BE2C (cell line): Measurements from ENCODE around the gene SPPL3.

Source experiments
- DNase-seq: peaks from one replicate; pipeline ENCODE4 v3.0.0-alpha.2; 2020
- H3K27me3 ChIP-seq: fragments of 250-450 bp; sonication (Bioruptor Pico); 2 replicates; pipeline ENCODE4 v1.5.1; 2020; ENCODE audit warnings: mild to moderate bottlenecking
- H3K36me3 ChIP-seq: fragments of 250-450 bp; sonication (Bioruptor Pico); 2 replicates; pipeline ENCODE4 v1.5.1; 2020; ENCODE audit warnings: mild to moderate bottlenecking
- H3K4me1 ChIP-seq: fragments of 250-450 bp; sonication (Bioruptor Pico); 2 replicates; pipeline ENCODE4 v1.5.1; 2020
- H3K4me3 ChIP-seq: 2 replicates; pipeline ENCODE4 v1.5.1; 2011; ENCODE audit warnings: low read depth, low read length
- H3K9me3 ChIP-seq: fragments of 250-450 bp; sonication (Bioruptor Pico); 2 replicates; pipeline ENCODE4 v1.5.1; 2020
- TF ChIP-seq, protein P1 (sequence below): IDR thresholded peaks from 2 replicates; pipeline ENCODE4 v1.5.1; 2012; ENCODE audit warnings: mild to moderate bottlenecking, low read depth, low read length

The SPPL3 gene

DNA sequence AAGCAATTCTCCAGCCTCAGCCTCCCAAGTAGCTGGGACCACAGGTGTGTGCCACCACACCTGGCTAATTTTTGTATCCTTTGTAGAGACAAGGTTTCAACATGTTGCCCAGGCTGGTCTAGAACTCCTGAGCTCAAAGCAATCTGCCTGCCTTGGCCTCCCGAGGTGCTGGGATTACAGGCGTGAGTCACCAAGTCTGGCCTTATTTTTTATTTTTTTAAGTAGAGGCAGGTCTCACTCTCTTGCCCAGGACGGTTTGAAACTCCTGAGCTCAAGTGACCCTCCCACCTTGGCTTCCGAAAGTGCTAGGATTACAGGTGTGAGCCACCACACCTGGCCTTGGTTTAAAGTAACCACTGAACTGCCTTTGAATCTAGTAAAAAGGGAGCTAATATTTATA, 56.8 kb downstream of the SPPL3 start:
- no peaks in the 10 kb centered on the region for H3K27me3 ChIP-seq
- TF ChIP-seq, protein P1, sequence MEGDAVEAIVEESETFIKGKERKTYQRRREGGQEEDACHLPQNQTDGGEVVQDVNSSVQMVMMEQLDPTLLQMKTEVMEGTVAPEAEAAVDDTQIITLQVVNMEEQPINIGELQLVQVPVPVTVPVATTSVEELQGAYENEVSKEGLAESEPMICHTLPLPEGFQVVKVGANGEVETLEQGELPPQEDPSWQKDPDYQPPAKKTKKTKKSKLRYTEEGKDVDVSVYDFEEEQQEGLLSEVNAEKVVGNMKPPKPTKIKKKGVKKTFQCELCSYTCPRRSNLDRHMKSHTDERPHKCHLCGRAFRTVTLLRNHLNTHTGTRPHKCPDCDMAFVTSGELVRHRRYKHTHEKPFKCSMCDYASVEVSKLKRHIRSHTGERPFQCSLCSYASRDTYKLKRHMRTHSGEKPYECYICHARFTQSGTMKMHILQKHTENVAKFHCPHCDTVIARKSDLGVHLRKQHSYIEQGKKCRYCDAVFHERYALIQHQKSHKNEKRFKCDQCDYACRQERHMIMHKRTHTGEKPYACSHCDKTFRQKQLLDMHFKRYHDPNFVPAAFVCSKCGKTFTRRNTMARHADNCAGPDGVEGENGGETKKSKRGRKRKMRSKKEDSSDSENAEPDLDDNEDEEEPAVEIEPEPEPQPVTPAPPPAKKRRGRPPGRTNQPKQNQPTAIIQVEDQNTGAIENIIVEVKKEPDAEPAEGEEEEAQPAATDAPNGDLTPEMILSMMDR: no peak
- no peak for DNase-seq
- no peaks in the 10 kb centered on the region for H3K9me3 ChIP-seq
- H3K4me3 ChIP-seq: no peak overlapping the region
- H3K4me1 ChIP-seq: peaks cover 3% of the 10 kb centered on the region; the same call in 1 of the 2 replicates
- no peaks in the 10 kb centered on the region for H3K36me3 ChIP-seq

DNA sequence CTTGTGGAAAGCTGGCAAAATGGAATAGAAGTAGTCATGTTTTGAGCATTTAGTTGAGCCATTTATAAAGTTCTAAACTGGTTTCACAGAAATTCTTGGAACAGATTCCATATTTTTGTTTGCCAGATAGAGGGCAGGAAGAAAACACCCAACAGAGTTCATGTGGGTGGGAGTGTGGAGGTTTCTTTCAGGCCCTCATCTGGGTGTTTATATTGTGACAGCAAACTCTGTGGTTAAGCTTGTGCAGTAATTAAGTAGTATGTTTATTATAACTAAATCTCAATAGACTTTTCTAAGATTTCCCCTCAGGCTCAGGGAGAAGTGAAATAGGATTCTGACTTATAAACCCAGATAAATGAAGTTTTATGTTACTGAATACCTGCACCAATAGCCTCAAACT, 57.4 kb downstream of the SPPL3 start:
- DNase-seq: no peak
- Histone ChIP-seq H3K4me1 (peaks cover 3% of the 10 kb centered on the region; the same call in 1 of the 2 replicates), H3K27me3 (no peaks in the 10 kb centered on the region), H3K36me3 (no peaks in the 10 kb centered on the region), H3K9me3 (no peaks in the 10 kb centered on the region), H3K4me3 (no peak overlapping the region)
- TF ChIP-seq, protein P1: no peak

DNA sequence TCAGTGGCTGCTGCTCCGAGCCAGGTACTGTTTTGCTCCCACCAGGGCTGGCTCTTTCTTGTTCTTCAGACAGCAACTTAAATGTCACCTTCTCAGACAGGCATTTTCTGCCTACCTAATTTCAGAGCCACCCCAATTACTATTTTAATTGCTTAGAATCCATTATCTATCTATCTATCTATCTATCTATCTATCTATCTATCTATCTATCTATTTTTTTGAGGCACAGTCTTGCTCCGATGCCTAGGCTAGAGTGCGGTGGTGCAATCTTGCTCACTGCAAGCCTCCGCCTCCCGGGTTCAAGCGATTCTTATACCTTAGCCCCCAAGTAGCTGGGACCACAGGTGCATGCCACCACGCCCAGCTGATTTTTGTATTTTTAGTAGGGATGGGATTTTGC, 58.5 kb downstream of the SPPL3 start:
- DNase-seq: no peak
- TF ChIP-seq, protein P1: no peak
- peaks cover 3% of the 10 kb centered on the region for H3K4me1 ChIP-seq
- no peaks in the 10 kb centered on the region for H3K9me3 ChIP-seq
- no peaks in the 10 kb centered on the region for H3K27me3 ChIP-seq
- H3K4me3 ChIP-seq: no peak overlapping the region
- H3K36me3 ChIP-seq: no peaks in the 10 kb centered on the region

DNA sequence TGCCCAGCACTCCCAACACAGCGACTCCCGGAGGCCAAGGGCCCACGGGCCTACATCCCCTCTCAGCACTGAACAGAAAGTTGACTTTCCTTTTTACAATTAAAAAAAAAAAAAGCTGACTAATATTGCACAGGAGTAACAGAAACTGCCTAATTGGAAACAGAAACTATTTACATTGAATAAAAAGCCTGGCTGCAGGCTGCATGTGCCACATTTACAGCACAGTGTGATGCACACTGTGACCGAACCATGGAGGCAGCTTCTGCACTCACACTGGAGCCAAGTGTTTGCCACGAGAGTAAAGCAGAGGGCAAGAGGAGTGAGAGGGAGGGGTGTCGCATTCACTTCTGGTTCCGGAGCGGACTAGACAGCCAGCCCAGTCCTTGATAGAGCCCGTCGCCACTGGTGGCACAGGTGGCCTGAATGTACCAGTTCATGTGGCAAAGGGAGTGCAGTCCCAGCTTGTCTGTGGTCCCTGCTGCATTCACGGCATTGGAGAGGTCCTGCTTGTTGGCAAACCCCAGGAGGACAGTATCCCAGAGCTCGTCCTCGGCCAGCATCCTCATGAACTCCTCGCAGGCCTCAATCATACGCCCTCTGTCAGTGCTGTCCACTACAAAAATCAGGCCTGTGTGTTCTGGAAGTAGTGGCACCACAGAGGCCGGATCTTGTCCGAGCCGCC, 59.2 kb downstream of the SPPL3 start:
- no peaks in the 10 kb centered on the region for H3K9me3 ChIP-seq
- TF ChIP-seq, protein P1: no peak
- no peak for DNase-seq
- H3K27me3 ChIP-seq: no peaks in the 10 kb centered on the region
- H3K4me1 ChIP-seq: peaks cover 3% of the 10 kb centered on the region
- H3K36me3 ChIP-seq: no peaks in the 10 kb centered on the region
- H3K4me3 ChIP-seq: no peak overlapping the region

DNA sequence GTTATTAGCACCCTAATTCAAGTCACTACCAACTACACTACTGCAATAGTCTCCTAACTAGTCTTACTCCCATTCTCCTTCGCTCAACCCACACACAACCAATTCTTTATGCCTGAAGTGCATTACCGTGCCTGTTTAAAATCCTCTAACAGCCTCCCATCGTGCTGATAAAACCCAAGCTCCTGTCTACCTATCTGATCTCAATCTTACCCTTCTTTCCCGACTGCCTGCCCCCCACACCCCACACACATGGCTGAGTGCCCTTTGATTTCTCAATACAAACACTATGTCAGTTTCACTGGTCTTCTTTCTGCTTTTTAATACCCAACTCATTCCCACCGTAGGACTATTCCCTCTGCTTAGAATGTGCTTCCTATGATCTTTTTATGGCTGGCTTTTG, 59.9 kb downstream of the SPPL3 start:
- no peak overlapping the region for H3K4me3 ChIP-seq
- no peaks in the 10 kb centered on the region for H3K27me3 ChIP-seq
- no peak for DNase-seq
- peaks cover 3% of the 10 kb centered on the region for H3K4me1 ChIP-seq
- H3K36me3 ChIP-seq: no peaks in the 10 kb centered on the region
- TF ChIP-seq, protein P1: no peak
- H3K9me3 ChIP-seq: no peaks in the 10 kb centered on the region

DNA sequence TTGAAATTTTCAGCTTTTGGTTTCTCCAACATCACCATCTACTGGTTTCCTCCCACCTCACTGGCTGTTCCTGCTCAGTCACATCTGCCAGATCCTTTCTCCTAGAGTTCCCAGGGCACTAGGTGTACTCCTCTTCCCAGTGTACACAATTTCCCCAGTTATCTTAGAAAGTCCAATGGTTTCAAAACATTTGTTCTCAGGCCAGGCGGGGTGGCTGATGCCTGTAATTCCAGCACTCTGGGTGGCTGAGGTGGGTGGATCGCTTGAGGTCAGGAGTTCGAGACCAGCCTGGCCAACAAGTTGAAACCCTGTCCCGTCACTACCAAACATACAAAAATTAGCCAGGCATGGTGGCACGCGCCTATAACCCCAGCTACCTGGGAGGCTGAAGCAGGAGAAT, 60.7 kb downstream of the SPPL3 start:
- TF ChIP-seq, protein P1: no peak
- DNase-seq: no peak
- H3K9me3 ChIP-seq: no peaks in the 10 kb centered on the region
- H3K4me1 ChIP-seq: peaks cover 3% of the 10 kb centered on the region
- no peak overlapping the region for H3K4me3 ChIP-seq
- H3K36me3 ChIP-seq: no peaks in the 10 kb centered on the region
- no peaks in the 10 kb centered on the region for H3K27me3 ChIP-seq
